ENCODE results near the gene EPB41L1.

GRCh38 chr20:36253036-36253435 lies 98.5 kb downstream of the EPB41L1 start:
- no peak for TF ChIP-seq REST (IDR thresholded peaks at IDR 0.05; ENCODE audit: insufficient read depth in 1 of 2, low read depth in 2 of 2, low read length in 2 of 2)
- no peak for TF ChIP-seq POLR2AphosphoS5 (IDR thresholded peaks at IDR 0.05; ENCODE audit: low read depth, low read length)
- no peak for TF ChIP-seq SIN3A (IDR thresholded peaks at IDR 0.05; ENCODE audit: borderline replicate concordance, insufficient read depth, low read length)

All from PFSK-1 (cell line).